GM18861 (cell line): ENCODE results near the gene TMUB1.

Source experiments
- ATAC-seq: cut with Tn5 transposase; IDR thresholded peaks from one replicate; pipeline ENCODE4 v1.9.1; 2021; ENCODE audit not compliant: unreplicated experiment

The TMUB1 gene

DNA sequence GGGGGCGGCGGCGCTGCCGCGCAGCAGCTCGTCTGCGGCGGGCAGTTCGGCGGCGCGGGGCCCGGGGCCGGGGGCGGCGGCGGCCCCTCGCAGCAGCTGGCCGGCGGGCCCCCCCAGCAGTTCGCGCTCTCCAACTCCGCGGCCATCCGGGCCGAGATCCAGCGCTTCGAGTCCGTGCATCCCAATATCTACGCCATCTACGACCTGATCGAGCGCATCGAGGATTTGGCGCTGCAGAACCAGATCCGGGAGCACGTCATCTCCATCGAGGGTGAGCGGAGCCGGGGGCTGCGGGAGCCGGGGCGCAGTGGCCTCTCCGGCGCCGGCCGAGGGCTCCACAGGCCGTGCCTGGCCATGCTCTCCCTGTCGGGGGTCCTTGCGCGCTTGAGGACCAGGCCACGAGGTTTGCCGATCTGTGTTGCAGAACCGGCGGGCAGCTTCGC, 3.5 kb upstream of the TMUB1 start:
- ATAC-seq = no peak

- ATAC-seq = peak; percentile 29
These were observed 2.7 kb upstream of the TMUB1 start, which contains the start of gene AGAP3 for GRCh38 chr7:151085691-151086620. TSS of gene AGAP3 (plus strand) at chr7:151086475. CDS start at chr7:151086742, 267 bp downstream.

DNA sequence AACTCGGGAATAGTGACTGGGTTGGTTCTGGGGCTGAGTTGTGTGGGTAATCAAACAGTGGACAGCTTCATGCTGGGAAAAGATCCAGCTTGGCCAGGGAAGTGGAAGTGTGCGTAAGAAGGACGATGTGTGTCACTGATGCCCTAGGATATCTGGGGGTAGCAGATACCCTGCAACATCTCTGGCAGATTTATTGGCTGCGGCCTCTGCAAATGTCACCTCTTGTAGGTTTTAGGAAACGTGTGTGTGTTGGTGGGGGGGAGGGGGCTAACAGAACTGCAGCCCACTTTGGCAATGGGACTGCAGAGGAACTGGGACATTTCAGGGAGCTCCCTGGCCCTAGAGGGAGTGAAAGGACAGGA, 2.0 kb upstream of the TMUB1 start:
- no peak for ATAC-seq

GRCh38 chr7:151083824-151084160, 499 bp upstream of the TMUB1 start:
- no peak for ATAC-seq

DNA sequence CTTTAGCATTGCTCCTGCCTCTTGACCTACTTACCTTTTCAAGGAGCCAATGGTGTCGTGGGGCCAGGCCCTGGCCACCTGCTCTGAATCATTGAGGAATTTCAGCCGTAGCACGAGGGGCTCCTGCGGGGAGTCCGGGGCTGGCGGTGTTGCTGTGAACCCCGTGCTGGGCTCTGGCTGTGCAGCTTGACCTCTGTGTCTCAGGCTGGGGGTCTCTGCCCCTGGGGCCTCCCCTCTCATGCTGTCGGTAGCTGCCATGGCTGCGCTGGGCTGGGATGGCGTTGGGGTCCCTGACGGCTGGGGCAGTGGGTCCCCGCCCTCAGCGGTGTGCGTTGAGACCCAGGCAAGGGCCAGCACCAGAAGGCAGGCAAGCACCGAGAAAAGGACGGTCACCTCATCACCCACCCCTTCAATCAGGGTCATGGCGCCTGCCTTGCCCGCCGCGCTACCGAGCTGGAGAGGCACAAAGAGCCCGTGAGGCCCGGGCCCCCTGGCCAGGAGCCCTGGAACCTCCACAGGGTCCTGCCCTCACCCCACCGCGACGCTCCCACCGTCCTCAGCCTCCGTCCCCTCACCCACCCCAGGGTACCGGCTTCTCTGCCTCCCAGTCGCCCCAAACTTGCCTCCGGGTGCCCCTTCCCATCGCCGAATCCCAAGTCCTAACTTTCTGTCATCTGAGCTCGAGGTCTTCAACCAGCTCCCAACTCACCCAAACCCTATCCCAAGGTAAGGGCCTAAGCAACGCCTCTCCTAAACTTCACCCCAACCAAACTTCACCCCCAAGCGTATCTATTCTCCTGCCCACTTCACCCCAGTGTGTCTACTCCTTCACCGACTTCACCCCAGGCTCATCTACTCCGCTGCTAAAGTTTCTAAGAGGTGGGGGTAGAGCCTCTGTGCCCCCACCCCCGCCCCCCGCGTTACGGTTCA, 887 bp downstream of the TMUB1 start:
- no peak for ATAC-seq

DNA sequence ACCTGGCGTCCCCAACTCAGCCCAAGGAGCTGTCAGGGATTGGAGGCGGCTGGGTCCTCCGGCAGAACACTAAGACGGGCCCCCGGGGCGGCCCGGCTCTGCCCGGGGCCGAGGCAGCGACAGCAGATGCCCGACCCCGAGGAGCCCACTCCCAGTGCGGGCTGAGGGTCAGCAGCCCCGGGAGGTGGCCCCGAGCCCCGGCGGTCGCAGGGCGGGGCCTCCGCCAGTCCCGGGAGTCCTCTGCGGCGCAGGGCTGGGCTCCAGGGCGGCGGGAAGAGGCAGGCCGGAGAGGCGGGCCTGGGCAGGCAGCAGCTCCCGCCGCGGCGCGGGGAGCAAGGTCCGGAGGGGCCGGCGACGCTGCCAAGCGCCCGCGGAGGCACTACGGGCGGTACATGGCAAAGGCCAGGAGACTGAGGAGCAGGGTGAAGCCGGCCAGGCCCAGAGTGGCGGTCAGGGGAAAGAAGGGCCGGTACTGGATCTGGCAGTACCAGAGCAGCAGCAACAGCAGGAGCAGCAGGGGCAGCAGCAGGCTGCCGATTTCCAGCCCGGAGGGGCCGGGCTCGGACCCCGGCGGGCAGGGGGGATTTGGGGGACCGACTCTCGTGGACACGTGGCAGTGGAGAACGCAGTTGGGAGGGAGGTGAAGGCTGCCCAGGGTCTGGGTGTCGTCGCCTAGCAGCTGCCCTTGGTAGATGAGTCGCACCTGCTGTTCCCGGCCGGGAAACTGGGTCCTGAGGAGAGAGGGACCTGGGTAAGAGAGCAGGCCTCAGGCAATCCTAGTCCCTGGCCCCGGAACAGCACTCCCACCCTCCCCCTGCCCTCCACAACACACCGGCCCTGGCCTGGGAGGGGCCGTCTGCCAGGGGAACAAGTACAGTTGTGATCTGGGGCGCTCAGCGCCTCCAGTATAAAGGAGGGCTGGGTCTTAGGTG, 1.9 kb downstream of the TMUB1 start:
- ATAC-seq = no peak

GRCh38 chr7:151080522-151081169, 2.6 kb downstream of the TMUB1 start, which contains the start of gene FASTK:
TSS of gene FASTK (minus strand) at chr7:151080809. CDS start at chr7:151080766, 43 bp downstream.
- peak; percentile 70 for ATAC-seq

GRCh38 chr7:151080067-151080521, 3.2 kb downstream of the TMUB1 start:
- ATAC-seq = no peak

- no peak for ATAC-seq
These were observed 3.9 kb downstream of the TMUB1 start for GRCh38 chr7:151079199-151079910.

GRCh38 chr7:151078233-151079040, 4.9 kb downstream of the TMUB1 start:
- ATAC-seq = no peak

DNA sequence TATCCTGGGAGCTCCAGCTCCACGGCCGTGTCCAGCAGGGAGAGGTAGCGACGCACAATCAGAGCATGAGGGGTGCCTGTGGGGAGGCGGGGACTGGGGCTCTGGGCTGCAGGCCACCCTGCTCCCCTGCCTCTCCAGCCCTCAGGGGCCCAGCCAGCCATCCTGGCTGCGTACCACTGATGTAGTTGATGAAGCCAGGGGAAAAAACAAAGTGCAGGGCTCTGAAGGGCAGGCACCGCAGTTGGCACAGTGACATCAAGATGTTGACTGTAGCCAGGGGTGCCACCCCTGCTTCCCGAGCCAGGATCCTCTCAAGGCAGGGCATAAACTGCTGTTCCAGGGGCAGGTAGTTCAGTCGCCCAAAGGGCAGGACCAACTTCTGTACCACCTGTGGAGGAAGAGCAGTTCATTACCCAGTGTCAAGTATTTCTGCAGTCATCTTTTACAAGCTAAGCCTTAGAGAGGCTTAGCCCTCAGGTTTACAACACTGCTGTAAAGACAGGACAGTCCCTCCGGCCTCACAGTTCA, 5.5 kb downstream of the TMUB1 start:
- no peak for ATAC-seq

DNA sequence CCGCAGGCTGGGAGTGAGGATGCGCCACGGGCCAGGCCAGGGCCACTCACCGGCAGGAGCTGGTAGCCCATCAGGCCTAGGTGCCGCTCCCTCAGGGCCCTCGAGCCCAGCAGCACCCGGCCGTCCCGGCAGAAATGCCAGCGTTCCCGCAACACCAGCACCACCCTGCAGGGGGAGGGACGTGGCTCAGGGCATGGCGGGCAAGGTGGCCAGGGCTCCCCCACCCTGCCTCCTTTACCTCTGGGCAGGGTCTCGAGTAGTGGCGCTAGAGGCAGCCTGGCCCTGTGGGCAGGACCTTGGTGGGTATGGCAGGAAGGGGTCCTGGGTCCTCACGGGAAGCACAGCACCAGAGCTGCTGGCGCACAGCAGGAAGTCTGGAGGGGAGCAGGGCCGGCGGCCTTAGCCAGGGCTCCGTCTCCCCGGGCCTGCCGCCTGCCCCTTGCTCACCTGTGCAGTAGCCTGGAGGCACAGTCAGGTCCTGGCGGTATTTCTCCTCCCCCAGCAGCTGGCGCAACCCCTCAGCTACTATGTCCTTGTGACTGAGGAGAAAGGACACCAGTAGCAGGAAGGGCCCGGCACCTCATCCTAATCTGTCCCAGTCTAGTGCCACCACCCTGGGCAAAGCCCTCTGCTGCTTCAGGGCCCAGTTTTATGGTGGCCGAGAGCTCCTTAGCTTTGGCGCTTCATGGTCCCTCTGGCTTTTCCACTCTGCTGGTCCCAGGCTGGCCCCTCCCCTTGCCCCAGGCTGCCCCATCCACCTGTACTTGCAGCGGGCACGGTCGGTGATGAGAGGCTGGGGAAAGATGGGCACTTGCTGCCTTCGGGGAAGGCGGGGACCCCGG, 6.2 kb downstream of the TMUB1 start:
- no peak for ATAC-seq

DNA sequence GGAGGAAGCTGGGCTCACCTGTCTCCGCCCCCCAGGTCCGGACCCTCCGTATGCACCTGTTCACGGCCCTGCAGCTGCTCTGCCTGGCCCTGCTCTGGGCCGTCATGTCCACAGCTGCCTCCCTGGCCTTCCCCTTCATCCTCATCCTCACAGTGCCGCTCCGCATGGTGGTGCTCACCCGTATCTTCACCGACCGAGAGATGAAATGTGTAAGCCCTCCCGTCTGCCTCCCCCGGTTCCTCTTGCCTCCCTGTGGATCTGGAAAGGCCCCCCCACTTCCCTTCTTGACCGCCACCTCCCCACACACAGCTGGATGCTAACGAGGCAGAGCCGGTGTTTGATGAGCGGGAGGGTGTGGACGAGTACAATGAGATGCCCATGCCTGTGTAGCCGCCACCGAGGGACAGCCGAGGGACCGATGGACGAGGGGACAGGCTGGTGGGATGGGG, 7.3 kb downstream of the TMUB1 start:
- ATAC-seq = no peak

- no peak for ATAC-seq
These were observed 7.7 kb downstream of the TMUB1 start for GRCh38 chr7:151075662-151075971.

GRCh38 chr7:151074817-151075661, 8.3 kb downstream of the TMUB1 start:
- ATAC-seq = no peak

DNA sequence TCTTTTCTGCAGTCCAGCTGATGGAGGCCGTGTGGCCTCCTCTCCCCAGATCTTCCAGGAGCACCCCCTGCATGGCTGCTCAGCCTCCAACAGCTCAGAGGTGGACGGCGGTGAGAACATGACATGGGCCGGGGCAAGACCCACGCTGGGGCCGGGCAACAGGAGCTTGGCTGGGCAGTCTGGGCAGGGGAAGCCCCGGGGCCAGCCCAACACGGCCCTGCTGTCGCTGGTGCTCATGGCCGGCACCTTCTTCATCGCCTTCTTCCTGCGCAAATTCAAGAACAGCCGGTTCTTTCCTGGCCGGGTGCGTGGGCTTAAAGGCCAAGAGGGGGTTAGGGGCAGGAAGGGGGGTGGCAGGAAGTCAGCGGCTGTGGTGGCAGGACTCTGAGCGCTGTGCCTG, 9.3 kb downstream of the TMUB1 start:
- no peak for ATAC-seq
